GM12865 (cell line): ENCODE measurements around the gene CDH13.

Source experiments
- DNase-seq: peaks from one replicate; pipeline ENCODE4 v3.0.0; 2010; ENCODE audit warnings: low read depth
- H3K4me3 ChIP-seq: 2 replicates; pipeline ENCODE4 v1.5.1; 2011; ENCODE audit warnings: mild to moderate bottlenecking, low read depth, low read length, control low read depth
- CTCF ChIP-seq: IDR thresholded peaks from 2 replicates; pipeline ENCODE4 v1.5.1; 2011; ENCODE audit warnings: low read length, control low read depth, low read depth, inconsistent platforms; ENCODE audit not compliant: insufficient read depth; ENCODE audit errors: missing control alignments

Gene CDH13

DNA sequence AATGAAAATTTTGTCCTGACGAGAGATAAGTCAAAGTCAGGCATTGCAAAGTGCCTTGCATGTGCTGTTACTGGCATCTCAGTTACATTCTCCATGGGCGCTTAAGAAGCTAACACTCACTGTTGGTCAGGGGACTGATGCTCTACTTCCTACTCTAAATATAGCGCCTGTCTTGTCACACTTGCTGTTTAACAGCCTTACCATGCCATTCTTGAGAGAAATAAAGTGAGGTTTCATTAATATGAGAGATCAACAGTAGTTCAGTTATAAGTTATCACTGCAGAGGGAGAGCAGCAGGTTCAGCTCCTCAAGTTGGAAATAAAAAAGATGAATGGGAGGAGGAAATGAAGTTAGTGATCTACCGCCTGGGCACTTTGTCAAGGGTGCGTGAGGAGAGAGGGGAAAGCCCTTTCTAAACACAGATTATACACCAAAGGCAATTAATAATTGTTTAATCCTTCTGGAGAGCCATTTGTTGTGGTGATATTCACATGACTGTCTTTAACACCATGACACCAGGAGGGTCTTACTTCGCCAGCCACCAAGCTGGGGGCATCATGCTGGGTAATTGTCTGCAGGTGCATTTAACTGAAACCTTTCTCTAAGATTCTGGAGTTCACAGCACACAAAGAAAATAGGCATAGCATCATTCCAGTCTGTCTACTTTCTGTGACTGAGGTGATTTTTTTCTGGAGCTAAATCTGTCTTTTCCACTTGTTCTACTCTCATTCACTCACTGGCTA, 612.4 kb downstream of the CDH13 start:
- no peak for TF ChIP-seq CTCF
- no peak for DNase-seq
- H3K4me3 ChIP-seq, result no peak overlapping the region

DNA sequence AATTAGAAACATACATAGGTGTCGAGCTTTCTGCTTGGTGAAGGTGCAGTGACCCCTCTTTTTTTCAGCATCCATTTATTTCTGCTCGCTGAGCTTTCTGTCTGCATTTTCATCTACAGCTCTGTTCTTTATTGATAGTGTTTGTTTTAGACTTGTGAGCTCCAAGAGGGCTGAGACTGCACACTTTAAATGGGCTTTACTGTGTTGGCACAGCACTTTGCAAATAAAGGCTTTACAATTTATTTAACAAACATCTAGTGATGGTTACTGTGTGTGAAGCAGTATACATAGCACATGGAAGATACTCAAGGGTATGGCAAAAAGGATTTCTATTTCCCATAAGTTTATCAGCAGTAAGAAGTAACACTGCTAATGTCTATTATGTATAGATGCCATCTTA, 617.3 kb downstream of the CDH13 start:
- DNase-seq, result no peak
- TF ChIP-seq CTCF, result no peak
- H3K4me3 ChIP-seq, result no peak overlapping the region

- no peak for DNase-seq
- no peak overlapping the region for H3K4me3 ChIP-seq
- TF ChIP-seq CTCF, result no peak
Observed at GRCh38 chr16:83245061-83245460, 618.3 kb downstream of the CDH13 start.

- no peak for DNase-seq
- H3K4me3 ChIP-seq, result no peak overlapping the region
- TF ChIP-seq CTCF, result no peak
Observed at GRCh38 chr16:83247767-83248372, 621.1 kb downstream of the CDH13 start.

DNA sequence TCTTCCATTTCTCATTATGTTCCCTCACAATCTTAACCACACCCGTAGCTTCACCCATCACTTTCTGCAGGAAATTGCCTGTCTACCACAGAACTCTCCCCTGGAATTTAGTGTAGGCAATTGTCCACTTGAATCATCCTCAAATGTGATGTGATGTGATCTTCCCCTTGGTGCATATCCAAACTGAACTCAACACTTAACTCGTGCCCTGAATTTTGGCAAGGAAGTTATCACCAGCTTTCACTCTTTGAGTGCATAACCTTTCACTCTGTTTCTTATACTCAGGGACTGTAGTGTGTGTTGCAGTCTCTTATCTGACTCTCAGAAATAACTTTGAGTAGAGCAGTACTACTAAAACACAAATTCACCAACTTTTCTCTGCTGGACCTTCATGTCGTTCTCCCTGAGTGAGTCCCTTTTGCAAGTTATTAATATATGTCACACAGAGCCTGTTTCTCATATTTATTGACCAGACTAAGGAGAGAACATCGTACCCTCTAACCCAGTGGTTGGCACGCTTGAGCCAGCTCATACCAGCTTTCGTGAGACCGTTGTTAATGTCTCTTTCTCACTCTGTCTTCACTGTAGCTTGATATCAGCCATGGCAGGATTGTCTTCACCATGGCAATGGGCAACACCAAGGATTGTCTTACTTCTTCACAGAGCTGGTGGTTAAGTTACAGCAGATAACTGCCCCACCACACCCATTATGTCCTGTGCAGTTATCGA, 622.1 kb downstream of the CDH13 start:
- no peak for TF ChIP-seq CTCF
- H3K4me3 ChIP-seq, result no peak overlapping the region
- no peak for DNase-seq

DNA sequence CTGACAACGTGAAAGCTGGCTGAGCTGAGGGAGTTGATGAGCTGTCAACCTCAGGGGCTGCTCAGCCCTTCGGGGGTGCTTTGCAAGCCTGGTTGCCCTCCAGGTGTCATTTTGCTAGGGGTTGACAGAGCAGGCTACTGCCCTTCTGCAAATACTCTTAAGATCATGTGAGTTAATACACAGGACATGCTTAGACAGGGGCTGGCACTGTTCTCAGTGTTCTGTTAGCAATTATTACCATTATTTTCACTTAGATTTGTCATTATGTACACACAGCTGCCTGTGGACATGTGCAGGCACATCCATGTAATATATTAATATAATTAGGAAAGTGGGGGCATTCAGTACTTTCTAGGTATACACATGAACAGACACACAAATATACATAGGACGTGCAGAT, 626.8 kb downstream of the CDH13 start:
- DNase-seq, result no peak
- no peak for TF ChIP-seq CTCF
- no peak overlapping the region for H3K4me3 ChIP-seq
